Neural progenitor cell (in vitro differentiated cells): ENCODE results near the gene ZBTB3. TPM values are rescaled to one million over a fixed set of nuclear protein-coding genes. Genes with fewer than 3 reads are reported as not detected.
A peak's percentile ranks its signal among the peaks of the same experiment; 100 is the strongest.

Source experiments
- DNase-seq: peaks from one replicate; pipeline ENCODE4 v3.0.0-alpha.2; 2016; ENCODE audit warnings: low spot score
- H2AFZ ChIP-seq: fragments of 200-600 bp; sonication (generic); replicated peaks from 2 replicates; pipeline ENCODE4 v1.6.1; 2016; ENCODE audit warnings: antibody characterized with exemption
- H3F3A ChIP-seq: fragments of 200-600 bp; sonication (generic); 2 replicates; pipeline ENCODE4 v1.6.1; 2016; ENCODE audit warnings: antibody characterized with exemption, low read depth
- H3K27ac ChIP-seq: fragments of 200-600 bp; sonication (generic); 2 replicates; pipeline ENCODE4 v1.5.1; 2016; ENCODE audit warnings: mild to moderate bottlenecking
- H3K27me3 ChIP-seq: fragments of 200-600 bp; sonication (generic); 2 replicates; pipeline ENCODE4 v1.6.1; 2016; ENCODE audit warnings: mild to moderate bottlenecking, moderate library complexity
- H3K36me3 ChIP-seq: fragments of 200-600 bp; sonication (generic); 2 replicates; pipeline ENCODE4 v1.5.1; 2016
- H3K4me1 ChIP-seq: fragments of 200-600 bp; sonication (generic); 2 replicates; pipeline ENCODE4 v1.6.1; 2016; ENCODE audit warnings: mixed run types
- H3K4me2 ChIP-seq: fragments of 200-600 bp; sonication (generic); 2 replicates; pipeline ENCODE4 v1.6.1; 2016
- H3K4me3 ChIP-seq: fragments of 200-600 bp; sonication (generic); 2 replicates; pipeline ENCODE4 v1.5.1; 2016
- H3K79me2 ChIP-seq: fragments of 200-600 bp; sonication (generic); 2 replicates; pipeline ENCODE4 v1.6.1; 2016; ENCODE audit warnings: low read depth
- H3K9ac ChIP-seq: fragments of 200-600 bp; sonication (generic); 2 replicates; pipeline ENCODE4 v1.6.1; 2016
- H3K9me3 ChIP-seq: fragments of 200-600 bp; sonication (generic); 2 replicates; pipeline ENCODE4 v1.5.1; 2016; ENCODE audit warnings: low read depth
- H4K20me1 ChIP-seq: fragments of 200-600 bp; sonication (generic); 2 replicates; pipeline ENCODE4 v1.6.1; 2016; ENCODE audit warnings: low read depth
- H3K27ac Mint-ChIP-seq: 3 replicates; pipeline ENCODE4 v1.8.0; 2021; ENCODE audit warnings: mixed read lengths
- H3K27me3 Mint-ChIP-seq: 2 replicates; pipeline ENCODE4 v1.8.0; 2022; ENCODE audit warnings: low read depth, mild to moderate bottlenecking, inconsistent platforms, moderate library complexity, mixed read lengths; ENCODE audit not compliant: insufficient read depth
- H3K36me3 Mint-ChIP-seq: 3 replicates; pipeline ENCODE4 v1.8.0; 2021; ENCODE audit warnings: mixed read lengths
- H3K4me1 Mint-ChIP-seq: 3 replicates; pipeline ENCODE4 v1.8.0; 2021; ENCODE audit warnings: mixed read lengths
- H3K4me3 Mint-ChIP-seq: 3 replicates; pipeline ENCODE4 v1.8.0; 2021; ENCODE audit warnings: mild to moderate bottlenecking, moderate library complexity, mixed read lengths
- H3K9me3 Mint-ChIP-seq: 3 replicates; pipeline ENCODE4 v1.8.0; 2020; ENCODE audit warnings: mixed read lengths
- CTCF ChIP-seq: fragments of 200-600 bp; sonication (generic); IDR thresholded peaks from 2 replicates; pipeline ENCODE4 v1.5.1; 2017; ENCODE audit warnings: antibody characterized with exemption, mild to moderate bottlenecking
- EZH2 ChIP-seq: fragments of 200-600 bp; sonication (generic); IDR thresholded peaks from 2 replicates; pipeline ENCODE4 v1.6.1; 2017; ENCODE audit warnings: antibody characterized with exemption, mild to moderate bottlenecking, moderate library complexity
- EZH2phosphoT487 ChIP-seq: fragments of 200-600 bp; sonication (generic); IDR thresholded peaks from 2 replicates; pipeline ENCODE4 v1.6.1; 2017; ENCODE audit warnings: antibody characterized with exemption
- total RNA-seq: library from RNA; depleted of rRNA; stranded (reverse); fragments of >200 nt; gene quantifications from 2 replicates; pipeline ENCODE4 v1.2.3, GENCODE V29; 2015; ENCODE audit warnings: low replicate concordance

ZBTB3 gene
- total RNA-seq, 1 donor from 2014 or later: 9.2 TPM

- peaks cover 24% of the 10 kb centered on the region for H3K4me1 Mint-ChIP-seq
- H3K4me2 ChIP-seq: no peak overlapping the region
- H2AFZ ChIP-seq: no peak overlapping the region
- H3K36me3 Mint-ChIP-seq: peaks cover 74% of the 10 kb centered on the region
- H3K27me3 ChIP-seq: no peaks in the 10 kb centered on the region
- no peak overlapping the region for H3K9ac ChIP-seq
- H3K4me3 ChIP-seq: no peak overlapping the region
- H3K4me1 ChIP-seq: peaks cover 1% of the 10 kb centered on the region
- peaks cover 5% of the 10 kb centered on the region for H3K27me3 Mint-ChIP-seq
- H3F3A ChIP-seq: peaks cover 79% of the 10 kb centered on the region
- peaks cover 37% of the 10 kb centered on the region for H4K20me1 ChIP-seq
- H3K79me2 ChIP-seq: peaks cover 81% of the 10 kb centered on the region
- no peak overlapping the region for H3K27ac Mint-ChIP-seq
- TF ChIP-seq EZH2 (no peak), CTCF (no peak), EZH2phosphoT487 (no peak)
- no peaks in the 10 kb centered on the region for H3K9me3 ChIP-seq
- peak overlapping the region; percentile 17 for H3K4me3 Mint-ChIP-seq
- no peak for DNase-seq
- no peak overlapping the region for H3K27ac ChIP-seq
- H3K9me3 Mint-ChIP-seq: no peaks in the 10 kb centered on the region
- peaks cover 58% of the 10 kb centered on the region for H3K36me3 ChIP-seq
Observed at GRCh38 chr11:62719302-62719978, 34.5 kb downstream of the ZBTB3 start.

- Histone ChIP-seq H3K9me3 (no peaks in the 10 kb centered on the region), H3K27me3 (no peaks in the 10 kb centered on the region), H3K9ac (no peak overlapping the region), H3K36me3 (peaks cover 37% of the 10 kb centered on the region), H3K27ac (peak overlapping the region; percentile 53), H3K4me1 (no peaks in the 10 kb centered on the region), H4K20me1 (peaks cover 11% of the 10 kb centered on the region), H3K4me2 (no peak overlapping the region), H2AFZ (no peak overlapping the region), H3K79me2 (peaks cover 54% of the 10 kb centered on the region), H3K4me3 (no peak overlapping the region), H3F3A (peaks cover 79% of the 10 kb centered on the region)
- Mint-ChIP-seq H3K4me1 (peaks cover 2% of the 10 kb centered on the region), H3K27ac (no peak overlapping the region), H3K27me3 (peaks cover 2% of the 10 kb centered on the region), H3K9me3 (no peaks in the 10 kb centered on the region), H3K4me3 (no peak overlapping the region), H3K36me3 (peaks cover 65% of the 10 kb centered on the region)
- TF ChIP-seq EZH2phosphoT487: no peak
- no peak for DNase-seq
Observed at GRCh38 chr11:62716816-62717215, 37.1 kb downstream of the ZBTB3 start.

DNA sequence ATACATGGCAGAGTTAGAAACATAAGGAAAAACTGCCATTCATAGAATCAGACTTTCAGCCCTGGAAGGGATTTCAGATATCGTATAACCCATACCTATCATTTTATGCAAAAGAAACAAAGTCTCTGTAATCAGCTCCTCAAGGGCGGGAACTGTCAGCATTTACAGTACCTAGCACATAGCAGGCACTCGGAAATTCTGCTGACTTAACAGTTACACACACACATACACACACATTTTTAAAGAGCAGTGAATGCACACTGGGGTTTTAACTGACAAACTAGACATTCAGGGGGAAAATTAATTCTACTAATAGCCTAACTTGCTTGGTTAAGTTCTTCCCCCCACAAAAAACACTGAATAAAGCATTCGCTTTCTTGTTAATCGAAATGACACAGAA lies 37.8 kb downstream of the ZBTB3 start:
- peaks cover 31% of the 10 kb centered on the region for H3K36me3 ChIP-seq
- H3F3A ChIP-seq: peaks cover 79% of the 10 kb centered on the region
- H3K4me3 ChIP-seq: no peak overlapping the region
- H3K4me1 Mint-ChIP-seq: no peaks in the 10 kb centered on the region
- H4K20me1 ChIP-seq: peaks cover 11% of the 10 kb centered on the region
- H3K9ac ChIP-seq: no peak overlapping the region
- no peaks in the 10 kb centered on the region for H3K4me1 ChIP-seq
- H3K4me3 Mint-ChIP-seq: no peak overlapping the region
- peaks cover 2% of the 10 kb centered on the region for H3K27me3 Mint-ChIP-seq
- no peak overlapping the region for H3K27ac Mint-ChIP-seq
- no peaks in the 10 kb centered on the region for H3K9me3 ChIP-seq
- peaks cover 48% of the 10 kb centered on the region for H3K79me2 ChIP-seq
- peaks cover 61% of the 10 kb centered on the region for H3K36me3 Mint-ChIP-seq
- DNase-seq: no peak
- TF ChIP-seq CTCF (no peak), EZH2phosphoT487 (no peak), EZH2 (no peak)
- H2AFZ ChIP-seq: no peak overlapping the region
- no peaks in the 10 kb centered on the region for H3K27me3 ChIP-seq
- peak overlapping the region; percentile 53 for H3K27ac ChIP-seq
- no peak overlapping the region for H3K4me2 ChIP-seq
- H3K9me3 Mint-ChIP-seq: no peaks in the 10 kb centered on the region
